HG03064 (cell line): Measurements from ENCODE around the gene PPM1B.
A peak's percentile ranks its signal among the peaks of the same experiment; 100 is the strongest.
"Not testable (repeated sequence)": the region's sequence is repeated elsewhere in the genome, so short reads cannot be mapped to it uniquely, and the experiment has no call there.

ENCODE experiments used
- ATAC-seq: cut with Tn5 transposase; IDR thresholded peaks from one replicate; pipeline ENCODE4 v1.9.1; 2021; ENCODE audit warnings: low read depth; ENCODE audit not compliant: unreplicated experiment

PPM1B gene

GRCh38 chr2:44155666-44156446 is 12.8 kb upstream of the PPM1B start:
- no peak for ATAC-seq

GRCh38 chr2:44163777-44164176 is 4.9 kb upstream of the PPM1B start:
- ATAC-seq, result no peak

GRCh38 chr2:44164617-44165016 is 4.1 kb upstream of the PPM1B start:
- no peak for ATAC-seq

- no peak for ATAC-seq
These were observed 2.6 kb upstream of the PPM1B start for GRCh38 chr2:44166096-44166495.

GRCh38 chr2:44167311-44167907 is 1.3 kb upstream of the PPM1B start:
- no peak for ATAC-seq

- ATAC-seq, result peak; percentile 76
These were observed 581 bp upstream of the PPM1B start for GRCh38 chr2:44167908-44168680.

GRCh38 chr2:44169155-44169898 is 652 bp downstream of the PPM1B start:
- peak; percentile 20 for ATAC-seq

GRCh38 chr2:44170311-44170717 is 1.6 kb downstream of the PPM1B start:
- no peak for ATAC-seq

- ATAC-seq, result no peak
These were observed 2.3 kb downstream of the PPM1B start for GRCh38 chr2:44171018-44171417.

GRCh38 chr2:44171442-44171841 is 2.8 kb downstream of the PPM1B start:
- not testable (repeated sequence) for ATAC-seq

GRCh38 chr2:44172576-44172975 is 3.9 kb downstream of the PPM1B start:
- no peak for ATAC-seq

GRCh38 chr2:44178950-44179349 is 10.3 kb downstream of the PPM1B start:
- no peak for ATAC-seq

- ATAC-seq, result no peak
These were observed 13.0 kb downstream of the PPM1B start for GRCh38 chr2:44181648-44182047.

- ATAC-seq, result no peak
These were observed 15.4 kb downstream of the PPM1B start for GRCh38 chr2:44184106-44184505.

GRCh38 chr2:44186810-44187209 is 18.1 kb downstream of the PPM1B start:
- ATAC-seq, result no peak

GRCh38 chr2:44187251-44187650 is 18.6 kb downstream of the PPM1B start:
- no peak for ATAC-seq

GRCh38 chr2:44188696-44189095 is 20.0 kb downstream of the PPM1B start:
- ATAC-seq, result no peak

- no peak for ATAC-seq
These were observed 20.4 kb downstream of the PPM1B start for GRCh38 chr2:44189104-44189503.

- no peak for ATAC-seq
These were observed 21.9 kb downstream of the PPM1B start for GRCh38 chr2:44190526-44190925.

- ATAC-seq, result peak; percentile 87
These were observed 23.1 kb downstream of the PPM1B start for GRCh38 chr2:44191739-44192138.

GRCh38 chr2:44192646-44193045 is 24.0 kb downstream of the PPM1B start:
- ATAC-seq, result no peak
